NOMO-1 treated with dmso at 0.1 percent for 144 hours (cell line): ENCODE data around the gene SH3GL2.
"Not testable (repeated sequence)": the region's sequence is repeated elsewhere in the genome, so short reads cannot be mapped to it uniquely, and the experiment has no call there.

ENCODE experiments used
- DNase-seq: peaks from one replicate; lab custom pipeline; 2025; ENCODE audit not compliant: unreplicated experiment; lab: John Stamatoyannopoulos, UW

SH3GL2 gene

DNA sequence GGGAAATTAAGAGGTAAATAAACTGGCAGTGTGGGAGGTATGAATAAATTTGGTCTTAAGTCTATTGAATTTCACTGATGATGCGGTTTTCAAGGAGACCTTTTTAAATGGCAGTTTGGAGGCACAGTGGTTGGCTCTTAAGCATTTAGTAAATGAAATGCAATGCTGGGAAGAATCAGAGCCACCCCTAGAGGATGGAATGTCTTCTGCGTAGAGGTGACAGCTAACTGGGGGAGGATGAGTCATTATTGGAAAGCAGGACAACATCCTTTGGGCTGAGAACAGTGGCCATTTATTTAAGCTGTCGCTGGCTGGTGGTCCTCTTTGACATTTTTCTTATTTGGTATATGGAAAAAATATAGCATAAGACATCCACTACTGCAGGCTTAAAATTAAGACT is 163.2 kb downstream of the SH3GL2 start:
- no peak for DNase-seq

DNA sequence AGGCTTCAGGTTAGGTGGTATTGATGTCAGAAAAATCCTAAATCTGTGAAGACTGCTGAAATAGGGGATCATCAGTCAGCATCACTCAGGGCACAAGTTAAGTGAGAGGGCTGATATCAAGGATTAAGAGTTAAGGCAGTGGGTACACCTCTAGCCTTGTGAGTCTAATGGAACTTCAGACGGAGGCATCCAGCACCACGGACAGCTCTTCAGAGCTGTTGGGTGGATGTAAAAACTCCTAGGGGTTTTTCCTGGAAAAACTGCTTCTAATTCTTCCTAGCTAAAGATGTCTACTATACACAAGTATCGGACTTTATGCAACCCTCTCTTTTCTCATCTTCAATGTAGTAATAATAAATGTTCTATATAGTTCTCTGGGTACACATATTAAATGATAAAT is 165.9 kb downstream of the SH3GL2 start:
- no peak for DNase-seq

DNA sequence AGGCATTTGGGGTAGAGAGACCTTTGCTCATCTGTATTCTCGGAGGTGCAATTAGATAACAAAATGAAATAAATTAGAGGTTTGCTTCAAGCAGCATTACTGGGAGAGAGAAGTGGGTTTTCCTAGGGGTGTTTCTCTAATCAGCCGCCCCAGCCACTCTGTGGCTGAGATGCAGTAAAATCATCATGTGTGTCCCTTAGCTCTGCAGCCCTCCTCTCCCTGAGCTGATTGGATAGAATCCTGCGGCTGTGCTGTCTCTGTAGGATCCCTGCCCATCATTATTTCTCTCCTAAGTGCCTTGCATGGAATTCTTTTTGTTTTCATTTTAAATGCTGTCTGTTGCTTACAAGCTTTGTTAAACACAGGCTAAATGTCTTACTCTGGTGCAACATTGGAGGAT is 171.4 kb downstream of the SH3GL2 start:
- no peak for DNase-seq

DNA sequence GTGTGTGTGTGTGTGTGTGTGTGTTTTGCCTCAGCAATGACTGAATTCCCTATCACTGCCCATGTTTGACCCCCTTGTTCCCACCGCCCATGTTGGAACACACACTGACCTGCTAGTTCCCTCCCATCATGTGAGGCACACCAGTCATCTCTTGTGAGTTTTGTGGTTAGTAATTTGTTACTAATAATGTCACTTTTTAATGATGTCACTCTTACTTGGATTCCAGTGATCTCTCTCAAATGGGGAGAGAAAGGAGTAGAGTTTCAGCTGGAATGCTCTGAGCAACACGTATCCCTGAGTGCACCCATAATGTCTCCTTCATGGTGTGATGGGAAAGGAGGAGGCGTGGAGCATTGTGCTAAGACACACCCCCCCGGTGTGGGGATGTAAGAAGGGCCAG is 172.6 kb downstream of the SH3GL2 start:
- DNase-seq: no peak

DNA sequence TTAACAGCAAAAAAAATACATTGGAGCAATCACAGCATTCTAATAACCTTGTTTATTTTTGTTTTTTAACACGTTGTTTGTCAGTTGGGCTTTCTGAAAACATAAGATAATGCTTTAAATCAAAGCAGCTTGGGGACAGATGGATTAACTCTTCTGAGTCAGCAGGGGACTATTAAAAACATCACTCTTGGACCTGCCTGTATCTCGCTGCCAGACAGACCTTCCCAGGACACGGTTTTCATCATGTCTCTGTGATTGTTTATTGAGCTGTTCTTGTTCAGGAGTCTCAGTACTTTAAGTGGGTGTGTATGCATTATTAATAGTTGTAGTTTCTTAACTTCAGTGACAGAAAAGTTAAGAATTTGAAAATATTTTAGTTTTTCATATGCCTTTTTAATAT is 173.2 kb downstream of the SH3GL2 start:
- no peak for DNase-seq

DNA sequence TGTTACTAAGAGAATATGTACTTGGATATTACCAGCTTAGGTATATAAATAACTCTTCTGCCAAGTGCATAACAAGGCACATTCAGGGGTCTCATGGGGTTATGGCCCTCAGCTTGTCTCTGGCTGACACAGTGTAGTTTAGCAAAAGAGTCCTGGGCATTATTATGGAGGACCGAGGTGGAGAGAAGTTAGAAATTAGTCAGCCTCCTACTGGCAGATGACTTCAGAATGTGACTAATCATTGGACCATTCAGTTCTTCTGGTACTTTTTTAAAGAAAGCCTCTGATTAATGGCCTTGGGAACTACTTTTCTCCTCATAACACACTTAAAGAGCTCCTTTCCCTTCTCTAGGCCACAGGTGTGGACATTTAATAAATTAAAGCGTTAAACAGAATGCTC is 178.9 kb downstream of the SH3GL2 start:
- DNase-seq: no peak

DNA sequence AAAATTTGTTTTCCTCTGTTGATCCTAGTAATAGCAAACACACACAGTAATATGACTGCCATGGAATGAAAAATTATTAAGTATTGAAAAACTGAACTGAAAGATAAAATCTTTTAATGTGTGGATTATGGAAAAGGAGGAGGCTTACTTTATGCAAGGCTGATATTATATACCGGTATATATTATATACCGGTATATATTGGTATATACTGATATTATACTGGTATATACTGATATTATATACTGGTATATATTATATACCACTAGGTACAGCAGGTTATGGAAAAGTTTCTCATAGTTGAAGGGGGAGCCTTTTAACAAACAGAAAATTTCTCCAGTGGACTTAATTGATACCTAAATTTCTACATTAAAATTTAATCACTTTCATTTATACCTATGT is 181.4 kb downstream of the SH3GL2 start:
- no peak for DNase-seq

DNA sequence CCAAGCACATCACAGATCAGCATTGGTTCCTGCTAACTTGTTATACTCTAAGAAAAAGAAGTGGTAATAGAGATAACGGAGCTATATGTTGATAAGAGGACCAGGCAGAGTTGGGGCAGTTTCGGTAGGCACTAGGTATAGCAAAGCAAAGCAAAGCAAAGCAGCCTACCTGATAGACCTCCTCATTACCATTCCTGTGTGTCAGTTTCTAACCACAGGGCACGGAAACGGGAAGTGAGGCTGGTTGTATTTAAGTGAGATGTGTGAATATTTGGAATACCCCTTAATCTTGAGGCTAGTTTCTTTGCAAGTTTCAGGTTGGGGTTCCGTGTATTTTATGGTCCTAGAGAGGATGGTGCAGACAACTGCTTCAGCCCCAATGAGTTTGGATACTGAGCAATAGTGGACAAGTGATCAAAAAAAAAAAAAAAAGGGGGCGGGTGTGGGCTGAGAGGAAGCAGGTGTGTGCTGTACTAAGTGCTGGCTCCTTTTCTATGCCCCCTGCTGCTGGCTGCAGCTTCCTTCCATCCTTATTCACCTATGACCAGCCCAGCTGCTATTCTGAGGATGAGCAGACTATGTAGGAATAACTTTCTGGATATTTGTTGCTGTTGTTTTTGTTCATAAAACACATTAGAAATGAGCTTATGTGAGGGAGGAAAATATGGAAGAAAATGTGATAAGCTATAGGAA is 183.3 kb downstream of the SH3GL2 start:
- DNase-seq: no peak

DNA sequence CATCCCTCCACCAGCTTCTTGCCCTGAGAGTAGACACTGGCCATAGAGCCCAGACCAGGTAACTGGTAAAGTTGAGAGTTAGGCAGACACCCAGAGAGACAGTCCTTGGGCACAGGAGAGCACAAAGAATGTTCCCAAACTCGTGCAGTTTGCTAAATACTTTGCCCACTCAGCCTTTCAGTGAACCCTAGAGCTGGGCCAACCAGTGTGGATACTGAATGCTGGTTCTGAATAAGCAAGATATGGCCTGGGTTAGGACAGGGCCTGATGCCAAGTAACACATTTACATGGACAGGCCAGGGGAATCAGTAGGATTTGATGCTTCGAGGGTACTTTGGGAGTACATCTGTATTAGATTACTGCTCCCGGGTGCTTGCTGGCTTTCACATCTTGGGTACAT is 185.4 kb downstream of the SH3GL2 start:
- DNase-seq: no peak

DNA sequence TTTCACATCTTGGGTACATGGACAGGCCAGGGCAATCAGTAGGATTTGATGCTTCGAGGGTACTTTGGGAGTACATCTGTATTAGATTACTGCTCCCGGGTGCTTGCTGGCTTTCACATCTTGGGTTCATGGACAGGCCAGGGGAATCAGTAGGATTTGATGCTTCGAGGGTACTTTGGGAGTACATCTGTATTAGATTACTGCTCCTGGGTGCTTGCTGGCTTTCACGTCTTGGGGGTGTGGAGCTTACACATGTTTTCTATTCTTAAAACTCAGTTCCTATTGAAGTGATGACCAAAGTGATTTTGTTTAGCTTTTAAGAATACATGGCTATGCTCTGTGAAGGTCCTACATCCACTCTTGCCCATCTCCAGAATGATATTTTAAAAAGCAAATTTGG is 186.3 kb downstream of the SH3GL2 start:
- DNase-seq: not testable (repeated sequence)

DNA sequence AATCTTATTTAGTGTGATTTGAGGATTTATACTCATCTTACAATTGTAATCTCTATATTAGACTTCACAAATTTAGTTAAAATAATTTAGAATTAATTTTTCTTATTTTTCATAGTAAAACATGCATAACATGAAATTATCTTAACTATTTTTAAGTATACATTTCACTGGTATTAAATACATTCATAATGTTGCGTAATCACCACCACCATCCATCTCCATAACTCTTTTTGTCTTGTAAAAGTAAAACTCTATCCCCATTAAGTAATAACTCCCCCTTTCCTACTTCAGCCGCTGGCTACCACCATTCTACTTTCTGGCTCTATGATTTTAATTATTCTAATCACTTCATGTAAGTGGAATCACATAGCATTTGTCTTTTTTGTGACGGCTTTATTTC is 193.4 kb downstream of the SH3GL2 start:
- DNase-seq: no peak

DNA sequence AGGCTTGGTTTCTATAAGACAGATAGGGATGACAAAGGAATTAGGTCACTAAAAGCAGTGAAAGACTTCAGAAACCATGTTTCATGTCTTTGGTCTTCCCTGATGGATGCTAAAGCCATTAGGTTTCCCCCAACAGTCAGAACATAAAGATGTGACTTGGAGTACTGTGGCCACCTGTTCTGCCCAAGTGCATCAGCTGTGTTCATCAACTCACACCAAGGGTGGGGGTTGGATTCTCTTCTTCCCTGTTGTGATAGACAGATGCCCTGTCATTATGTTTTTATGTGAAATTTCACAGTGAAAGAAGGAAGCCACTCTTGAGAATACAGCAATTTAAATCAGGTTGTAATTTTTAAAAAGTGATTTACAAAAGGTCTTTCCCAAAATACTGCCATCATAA is 196.8 kb downstream of the SH3GL2 start:
- DNase-seq: no peak

DNA sequence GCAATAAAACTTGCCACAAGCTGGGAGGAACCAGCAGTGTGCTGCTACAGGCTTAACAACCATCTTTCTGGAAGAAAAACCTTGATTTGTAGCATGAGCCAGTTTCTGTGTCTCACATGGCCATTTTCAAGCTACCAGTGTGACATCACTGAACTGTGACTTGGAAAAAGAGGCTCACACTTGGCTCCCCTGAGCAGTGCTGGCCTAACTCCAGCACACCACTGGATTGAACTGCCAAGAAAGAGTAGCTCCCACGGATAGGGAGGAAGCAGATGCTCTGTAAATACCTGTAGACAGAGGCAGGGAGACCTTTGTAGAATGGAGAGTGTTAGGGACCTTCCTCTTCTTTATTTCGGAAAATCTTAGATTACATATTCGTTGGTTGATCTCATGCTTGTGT is 197.9 kb downstream of the SH3GL2 start:
- no peak for DNase-seq

DNA sequence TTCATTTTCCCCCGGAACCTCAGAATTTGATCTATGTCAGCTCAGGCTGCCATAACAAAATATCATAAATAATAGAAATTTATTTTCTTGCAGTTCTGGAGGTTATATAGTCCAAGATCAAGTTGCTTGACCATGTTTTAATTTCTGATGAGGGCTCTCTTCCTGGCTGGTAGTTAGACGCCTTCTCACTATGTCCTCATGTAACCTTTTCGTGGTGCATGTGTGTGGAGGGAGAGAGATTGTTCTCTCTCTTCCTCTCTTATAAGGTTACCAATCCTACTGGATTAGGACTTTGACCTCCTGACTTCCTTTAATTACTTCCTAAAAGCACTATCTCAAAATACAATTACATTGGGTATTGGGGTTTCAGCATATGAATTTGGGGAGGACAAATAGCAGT is 198.6 kb downstream of the SH3GL2 start:
- no peak for DNase-seq

DNA sequence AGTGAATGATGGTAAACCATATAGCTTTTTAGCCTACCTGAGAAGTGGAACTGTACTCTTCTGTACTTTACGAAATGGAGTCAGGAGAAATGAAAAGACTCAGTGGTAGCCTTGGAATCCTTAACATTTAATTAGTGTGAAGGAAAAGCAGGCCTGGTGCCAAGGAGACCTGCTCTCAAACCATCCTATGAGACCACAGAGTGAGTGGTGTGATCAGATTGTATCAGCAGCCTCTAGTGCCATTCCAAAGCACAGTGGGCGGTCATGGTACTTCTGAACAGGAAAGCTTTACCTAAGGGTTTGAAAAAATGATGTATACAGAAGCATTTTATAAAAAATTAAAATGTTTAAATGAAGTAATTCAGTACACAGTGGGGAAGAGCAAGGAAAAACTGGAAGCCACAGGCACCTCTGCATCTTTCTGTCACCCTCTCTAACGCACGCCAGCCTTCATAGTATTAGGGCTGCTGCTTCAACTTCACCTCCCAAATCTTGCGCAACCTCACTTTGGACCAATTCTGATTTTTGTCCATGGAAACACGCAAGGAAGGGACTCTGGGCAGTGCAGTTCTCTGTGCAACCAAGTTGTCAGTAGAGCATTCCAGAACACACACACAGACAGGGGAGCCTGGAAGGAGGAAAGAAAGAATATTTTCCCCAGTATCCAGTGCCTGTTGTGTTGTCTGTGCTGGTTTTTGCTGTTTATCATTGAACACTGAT is 203.7 kb downstream of the SH3GL2 start:
- DNase-seq: no peak

DNA sequence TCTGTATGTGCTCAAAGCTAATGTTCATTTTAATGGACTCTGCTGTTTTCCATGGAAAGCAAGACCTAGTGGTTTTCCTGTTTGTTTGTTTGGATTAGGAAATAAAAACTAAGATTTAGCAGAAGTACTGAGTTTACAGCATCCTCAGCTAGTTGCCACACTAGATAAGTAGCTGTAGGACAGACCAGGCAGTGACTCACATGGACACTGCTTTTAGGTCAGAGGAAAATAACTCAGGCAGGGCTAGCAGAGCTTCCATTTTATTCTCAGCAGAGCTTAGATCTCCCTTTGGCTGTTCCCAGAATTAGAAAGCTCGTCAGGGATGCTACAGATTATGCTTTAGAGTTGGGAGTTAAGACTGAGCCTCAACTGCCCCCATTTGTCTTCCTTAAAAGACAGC is 204.4 kb downstream of the SH3GL2 start:
- DNase-seq: no peak

DNA sequence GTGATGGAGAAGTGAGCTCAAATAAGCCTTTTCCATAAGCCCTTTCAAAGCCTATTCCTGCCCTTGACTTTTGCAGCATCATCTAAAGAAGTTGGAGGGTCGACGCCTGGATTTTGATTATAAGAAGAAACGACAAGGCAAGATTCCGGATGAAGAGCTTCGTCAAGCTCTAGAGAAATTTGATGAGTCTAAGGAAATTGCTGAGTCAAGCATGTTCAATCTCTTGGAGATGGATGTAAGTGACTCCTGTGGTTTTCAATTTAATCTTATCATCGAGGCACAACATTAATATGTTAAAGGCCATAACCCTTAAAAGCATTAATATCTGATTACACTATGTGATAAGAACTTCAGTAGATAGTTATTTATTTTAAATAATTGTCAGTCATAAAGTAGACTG is 210.4 kb downstream of the SH3GL2 start:
- no peak for DNase-seq

DNA sequence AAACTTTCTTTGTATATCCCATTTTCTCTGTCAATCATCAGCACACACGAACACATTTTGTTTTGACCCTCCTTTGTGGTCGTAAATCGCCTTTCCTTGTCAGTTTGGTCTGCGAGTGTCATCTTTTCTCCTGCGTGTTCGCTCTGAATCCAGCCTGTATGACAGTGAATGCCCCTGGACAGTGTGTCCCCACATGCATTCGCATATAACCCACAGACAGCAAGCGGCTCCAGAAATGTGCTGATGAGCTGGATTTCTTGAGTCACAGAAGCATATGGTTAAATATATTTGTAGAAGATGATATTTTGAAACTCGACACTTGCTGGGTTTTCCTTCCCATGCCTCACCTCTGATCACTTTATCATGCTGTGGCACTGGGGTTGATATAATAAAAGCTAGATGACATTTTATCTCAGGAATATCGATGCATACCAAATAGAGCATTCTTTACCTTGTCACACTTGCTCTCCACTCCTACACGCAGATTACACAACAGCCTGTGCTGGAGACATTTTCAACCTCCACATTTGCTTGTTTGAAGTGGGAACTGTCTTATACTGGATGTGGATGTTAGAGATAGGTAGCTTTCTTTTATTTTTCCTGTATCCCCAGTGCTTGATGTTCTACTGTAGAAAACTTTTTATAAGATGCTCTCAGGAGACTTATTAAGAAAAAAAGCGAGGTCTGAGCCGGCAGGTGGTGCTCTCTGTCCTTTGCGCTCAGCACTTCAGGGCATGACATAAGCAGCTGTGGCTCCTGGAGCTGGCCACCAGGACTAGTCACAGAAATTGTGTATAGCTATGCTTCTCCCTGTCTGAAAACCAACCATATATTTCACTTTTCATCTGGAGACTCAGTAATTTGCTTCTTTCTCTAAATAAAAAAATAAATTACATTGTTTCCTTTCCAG is 215.1 kb downstream of the SH3GL2 start:
- no peak for DNase-seq

DNA sequence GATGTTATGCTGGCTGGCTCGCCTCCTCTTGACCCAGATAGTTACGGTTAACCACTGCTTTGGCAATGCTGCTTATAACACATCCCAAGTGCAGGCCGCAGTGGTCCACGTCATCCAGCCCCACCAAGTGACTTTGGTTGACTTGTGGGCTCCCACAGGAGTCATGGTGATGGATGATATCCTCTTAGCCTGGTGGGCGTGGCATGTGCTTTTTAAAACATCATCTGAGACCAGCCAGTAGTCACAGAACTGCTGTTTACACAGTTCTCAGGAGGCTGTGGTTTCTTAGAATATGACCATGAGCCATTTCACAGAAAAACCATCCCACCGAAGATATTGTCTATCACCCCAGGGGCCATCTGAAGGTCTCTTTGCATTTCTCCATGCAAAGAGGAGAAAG is 216.9 kb downstream of the SH3GL2 start:
- no peak for DNase-seq

DNA sequence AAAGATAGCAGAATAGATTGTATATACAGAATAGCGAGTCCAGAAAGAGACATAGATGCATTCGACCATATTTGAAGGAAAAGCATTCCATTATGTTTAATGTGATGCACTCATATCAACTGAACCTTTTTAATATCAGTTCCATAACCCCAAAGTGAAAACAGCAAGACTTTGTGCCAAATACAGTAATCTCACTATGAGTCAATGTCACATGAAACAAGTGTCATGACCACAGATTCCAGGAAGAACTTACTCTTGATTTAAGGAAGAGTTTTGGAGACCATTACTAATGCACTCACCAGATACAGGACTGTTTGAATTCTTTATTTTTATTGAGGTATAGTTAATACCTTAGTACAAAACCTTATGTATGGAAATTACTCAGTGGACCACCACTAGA is 220.5 kb downstream of the SH3GL2 start:
- no peak for DNase-seq

DNA sequence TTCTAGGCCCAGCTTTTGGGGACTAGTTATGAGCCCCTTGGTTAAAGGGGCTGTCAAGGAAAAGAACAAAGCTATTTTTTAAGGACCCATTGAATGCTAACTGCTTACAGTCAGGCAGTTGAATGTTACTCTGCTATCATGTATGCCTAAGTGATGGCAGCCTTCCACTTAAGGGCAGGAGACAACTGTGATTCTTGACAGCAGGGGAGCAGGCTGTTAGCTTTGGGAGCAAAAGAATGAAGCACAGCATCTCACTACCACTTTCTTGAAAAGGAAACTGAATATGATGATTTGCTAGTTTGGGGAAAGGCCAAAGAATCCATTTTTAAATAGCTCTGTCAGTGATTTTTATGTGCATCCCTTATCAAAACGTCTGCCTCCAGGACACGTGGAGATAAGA is 221.6 kb downstream of the SH3GL2 start:
- DNase-seq: no peak
